KMS-11 (cell line): ENCODE data around the gene FRRS1.

Source experiments
- H2AFZ ChIP-seq: fragments of 200-600 bp; sonication (generic); 2 replicates; pipeline ENCODE4 v1.6.1; 2016; ENCODE audit warnings: antibody characterized with exemption, mixed run types, low read depth
- H3K27ac ChIP-seq: fragments of 200-600 bp; sonication (generic); 2 replicates; pipeline ENCODE4 v1.6.1; 2016; ENCODE audit warnings: mild to moderate bottlenecking, mixed run types
- H3K27me3 ChIP-seq: fragments of 200-600 bp; sonication (generic); 2 replicates; pipeline ENCODE4 v1.6.1; 2017; ENCODE audit warnings: mild to moderate bottlenecking, low read depth, mixed run types, moderate library complexity; ENCODE audit not compliant: insufficient read depth
- H3K36me3 ChIP-seq: fragments of 200-600 bp; sonication (generic); 2 replicates; pipeline ENCODE4 v1.6.1; 2017; ENCODE audit warnings: mild to moderate bottlenecking, mixed run types; ENCODE audit not compliant: insufficient read depth
- H3K4me1 ChIP-seq: fragments of 200-600 bp; sonication (generic); 2 replicates; pipeline ENCODE4 v1.6.1; 2016; ENCODE audit warnings: mild to moderate bottlenecking, low read depth, mixed run types; ENCODE audit not compliant: poor library complexity, severe bottlenecking
- H3K4me2 ChIP-seq: fragments of 200-600 bp; sonication (generic); 2 replicates; pipeline ENCODE4 v1.7.0; 2016; ENCODE audit warnings: mild to moderate bottlenecking, mixed run types
- H3K4me3 ChIP-seq: fragments of 200-600 bp; sonication (generic); IDR thresholded peaks from 2 replicates; pipeline ENCODE4 v1.6.1; 2017; ENCODE audit warnings: low read depth, low read length, mixed read lengths; ENCODE audit not compliant: insufficient read depth
- H3K79me2 ChIP-seq: fragments of 200-600 bp; sonication (generic); 2 replicates; pipeline ENCODE4 v1.6.1; 2016; ENCODE audit warnings: low read depth, mixed run types; ENCODE audit not compliant: insufficient read depth
- H3K9ac ChIP-seq: fragments of 200-600 bp; sonication (generic); 2 replicates; pipeline ENCODE4 v1.6.1; 2016; ENCODE audit warnings: mild to moderate bottlenecking, mixed run types
- H4K20me1 ChIP-seq: fragments of 200-600 bp; sonication (generic); 2 replicates; pipeline ENCODE4 v1.6.1; 2016; ENCODE audit warnings: mild to moderate bottlenecking, mixed run types; ENCODE audit not compliant: insufficient read depth
- TF ChIP-seq, protein P1 (sequence below): fragments of 200-600 bp; sonication (generic); conservative IDR thresholded peaks from 2 replicates; pipeline ENCODE4 v1.6.1; 2017; ENCODE audit warnings: low read depth, mild to moderate bottlenecking, antibody characterized with exemption, low read length, moderate library complexity, mixed read lengths

FRRS1 gene

DNA sequence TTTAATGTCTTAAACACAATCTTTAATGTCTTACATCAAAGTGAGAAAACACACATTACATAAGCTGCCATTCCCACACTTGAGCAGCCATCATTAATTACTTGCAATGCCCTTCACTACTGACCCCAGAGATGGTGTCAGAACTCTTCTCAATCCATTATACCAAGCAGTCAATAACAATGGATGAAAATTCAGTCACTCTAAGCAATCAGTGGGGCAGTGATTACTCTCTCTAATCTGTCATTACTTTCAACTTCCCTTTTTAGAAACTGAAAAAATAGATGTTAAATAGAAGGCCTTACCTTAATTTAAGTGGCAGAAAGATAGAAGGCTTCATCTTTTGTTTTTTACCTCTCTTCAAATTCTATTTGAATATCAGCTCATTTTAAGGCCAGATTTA, 9.7 kb upstream of the FRRS1 start:
- H3K27ac ChIP-seq: no peak overlapping the region
- no peak overlapping the region for H2AFZ ChIP-seq
- H3K36me3 ChIP-seq: no peaks in the 10 kb centered on the region
- no peak overlapping the region for H3K4me3 ChIP-seq
- TF ChIP-seq, protein P1, sequence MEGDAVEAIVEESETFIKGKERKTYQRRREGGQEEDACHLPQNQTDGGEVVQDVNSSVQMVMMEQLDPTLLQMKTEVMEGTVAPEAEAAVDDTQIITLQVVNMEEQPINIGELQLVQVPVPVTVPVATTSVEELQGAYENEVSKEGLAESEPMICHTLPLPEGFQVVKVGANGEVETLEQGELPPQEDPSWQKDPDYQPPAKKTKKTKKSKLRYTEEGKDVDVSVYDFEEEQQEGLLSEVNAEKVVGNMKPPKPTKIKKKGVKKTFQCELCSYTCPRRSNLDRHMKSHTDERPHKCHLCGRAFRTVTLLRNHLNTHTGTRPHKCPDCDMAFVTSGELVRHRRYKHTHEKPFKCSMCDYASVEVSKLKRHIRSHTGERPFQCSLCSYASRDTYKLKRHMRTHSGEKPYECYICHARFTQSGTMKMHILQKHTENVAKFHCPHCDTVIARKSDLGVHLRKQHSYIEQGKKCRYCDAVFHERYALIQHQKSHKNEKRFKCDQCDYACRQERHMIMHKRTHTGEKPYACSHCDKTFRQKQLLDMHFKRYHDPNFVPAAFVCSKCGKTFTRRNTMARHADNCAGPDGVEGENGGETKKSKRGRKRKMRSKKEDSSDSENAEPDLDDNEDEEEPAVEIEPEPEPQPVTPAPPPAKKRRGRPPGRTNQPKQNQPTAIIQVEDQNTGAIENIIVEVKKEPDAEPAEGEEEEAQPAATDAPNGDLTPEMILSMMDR: no peak
- no peaks in the 10 kb centered on the region for H3K27me3 ChIP-seq
- no peak overlapping the region for H3K4me2 ChIP-seq
- H3K4me1 ChIP-seq: no peaks in the 10 kb centered on the region
- H3K9ac ChIP-seq: no peak overlapping the region
- H4K20me1 ChIP-seq: no peaks in the 10 kb centered on the region
- no peaks in the 10 kb centered on the region for H3K79me2 ChIP-seq

- no peak overlapping the region for H3K4me2 ChIP-seq
- no peak overlapping the region for H3K9ac ChIP-seq
- H3K4me1 ChIP-seq: no peaks in the 10 kb centered on the region
- TF ChIP-seq, protein P1: no peak
- no peak overlapping the region for H2AFZ ChIP-seq
- no peaks in the 10 kb centered on the region for H3K79me2 ChIP-seq
- H4K20me1 ChIP-seq: no peaks in the 10 kb centered on the region
- no peaks in the 10 kb centered on the region for H3K27me3 ChIP-seq
- H3K36me3 ChIP-seq: no peaks in the 10 kb centered on the region
- H3K4me3 ChIP-seq: no peak overlapping the region
- no peak overlapping the region for H3K27ac ChIP-seq
Measured at GRCh38 chr1:99772809-99773208, 6.4 kb upstream of the FRRS1 start.

DNA sequence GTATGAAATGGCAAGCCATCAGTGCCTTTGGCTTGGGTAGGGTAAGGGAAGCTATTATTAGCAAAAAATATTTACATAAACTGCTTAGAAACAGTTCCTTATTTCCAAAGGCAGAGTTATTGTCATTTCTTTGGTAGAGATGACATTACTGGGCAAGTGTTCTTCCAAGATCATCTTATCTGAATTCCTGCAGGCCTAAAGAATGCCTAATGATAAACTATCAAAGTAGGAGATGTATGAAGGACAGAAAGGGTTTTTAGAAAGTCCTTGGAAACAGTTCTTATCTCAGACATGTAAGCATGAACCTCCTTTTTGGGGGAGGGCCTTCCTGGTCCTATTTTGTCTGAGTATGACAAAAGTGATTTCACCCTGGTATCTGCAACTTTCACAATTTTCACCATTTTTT, 5.1 kb upstream of the FRRS1 start:
- no peak overlapping the region for H2AFZ ChIP-seq
- peaks cover 9% of the 10 kb centered on the region for H3K4me1 ChIP-seq
- no peaks in the 10 kb centered on the region for H3K79me2 ChIP-seq
- no peak overlapping the region for H3K27ac ChIP-seq
- no peak overlapping the region for H3K4me2 ChIP-seq
- H3K9ac ChIP-seq: no peak overlapping the region
- H3K4me3 ChIP-seq: no peak overlapping the region
- TF ChIP-seq, protein P1: no peak
- H4K20me1 ChIP-seq: no peaks in the 10 kb centered on the region
- H3K27me3 ChIP-seq: no peaks in the 10 kb centered on the region
- no peaks in the 10 kb centered on the region for H3K36me3 ChIP-seq

DNA sequence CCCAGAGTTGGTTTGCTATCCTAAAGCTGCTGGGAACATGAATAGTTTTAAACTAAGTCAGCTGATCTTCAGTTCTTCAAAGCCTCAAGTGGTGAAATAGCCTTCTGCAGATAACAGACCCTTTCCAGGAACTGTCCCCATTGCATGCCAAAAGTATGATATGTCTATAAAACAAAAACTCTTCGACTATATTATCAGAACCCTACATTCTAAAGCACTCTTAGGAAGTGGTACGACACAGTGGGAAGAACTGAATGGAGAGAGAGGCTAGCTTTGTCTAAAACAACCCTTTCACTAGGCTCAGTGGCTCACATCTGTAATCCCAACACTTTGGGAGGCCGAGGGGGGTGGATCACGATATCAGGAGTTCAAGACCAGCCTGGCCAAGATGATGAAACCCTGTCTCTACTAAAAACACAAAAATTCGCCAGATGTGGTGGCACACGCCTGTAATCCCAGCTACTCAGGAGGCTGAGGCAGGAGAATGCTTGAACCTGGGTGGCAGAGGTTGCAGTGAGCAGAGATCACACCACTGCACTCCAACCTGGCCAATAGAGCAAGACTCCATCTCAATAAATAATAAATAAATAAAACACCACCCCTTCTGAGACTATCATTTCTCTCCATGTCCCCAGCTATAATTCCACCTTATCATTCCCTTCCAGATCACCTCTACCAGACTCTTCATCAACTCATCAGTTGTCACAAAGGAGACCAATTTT, 2.2 kb upstream of the FRRS1 start:
- no peaks in the 10 kb centered on the region for H3K36me3 ChIP-seq
- no peaks in the 10 kb centered on the region for H3K79me2 ChIP-seq
- H3K4me3 ChIP-seq: no peak overlapping the region
- peaks cover 13% of the 10 kb centered on the region for H3K4me1 ChIP-seq
- no peaks in the 10 kb centered on the region for H4K20me1 ChIP-seq
- no peaks in the 10 kb centered on the region for H3K27me3 ChIP-seq
- TF ChIP-seq, protein P1: no peak
- H3K27ac ChIP-seq: no peak overlapping the region
- no peak overlapping the region for H2AFZ ChIP-seq
- no peak overlapping the region for H3K9ac ChIP-seq
- no peak overlapping the region for H3K4me2 ChIP-seq
